IMR-90 (cell line): Measurements from ENCODE around the gene OTULINL. TPM values are rescaled to one million over a fixed set of nuclear protein-coding genes. Genes with fewer than 3 reads are reported as not detected.

Experiments
- ATAC-seq: fragments of 200-7000 bp; cut with Tn5 transposase; 2 replicates; pipeline ENCODE4 v1.9.1; 2020; ENCODE audit warnings: low read depth, mild to moderate bottlenecking, moderate library complexity
- BruUV-seq: library from RNA; stranded (reverse); fragments of 400-500 nt; replicated peaks from 2 replicates; lab custom pipeline; 2021; lab: Mats Ljungman, UMichigan
- CTCF ChIA-PET: fragments of 300-600 bp; formaldehyde crosslinking; extraction: SDS; loops from one replicate; lab custom pipeline; 2021; ENCODE audit warnings: antibody characterized with exemption; lab: Yijun Ruan, JAX
- POLR2A ChIA-PET: fragments of 300-600 bp; sonication (Branson Sonifier 250); formaldehyde crosslinking; loops from one replicate; lab custom pipeline; 2022; ENCODE audit warnings: antibody characterized with exemption; ENCODE audit not compliant: unreplicated experiment; lab: Charles Lee
- DNase-seq: peaks from one replicate; pipeline ENCODE4 v3.0.0; 2013
- H2AFZ ChIP-seq: replicated peaks from 2 replicates; pipeline ENCODE3; 2013; ENCODE audit warnings: low read length, mild to moderate bottlenecking; ENCODE audit not compliant: poor library complexity
- H2AK5ac ChIP-seq: 2 replicates; pipeline ENCODE4 v1.6.1; 2013; ENCODE audit warnings: low read depth, low read length, inconsistent platforms
- H2AK9ac ChIP-seq: replicated peaks from 2 replicates; pipeline ENCODE3; 2013; ENCODE audit warnings: mild to moderate bottlenecking, low read depth, low read length, moderate library complexity; ENCODE audit not compliant: poor library complexity
- H2BK120ac ChIP-seq: 2 replicates; pipeline ENCODE4 v1.6.1; 2013; ENCODE audit warnings: low read depth, low read length, inconsistent platforms
- H2BK15ac ChIP-seq: 3 replicates; pipeline ENCODE4 v1.6.1; 2013; ENCODE audit warnings: low read depth, low read length, inconsistent platforms
- H2BK20ac ChIP-seq: 2 replicates; pipeline ENCODE4 v1.6.1; 2013; ENCODE audit warnings: low read depth, mild to moderate bottlenecking, inconsistent platforms, low read length, moderate library complexity
- H2BK5ac ChIP-seq: 2 replicates; pipeline ENCODE4 v1.6.1; 2013; ENCODE audit warnings: mild to moderate bottlenecking, low read depth, low read length, inconsistent platforms; ENCODE audit not compliant: poor library complexity, severe bottlenecking
- H3K14ac ChIP-seq: replicated peaks from 2 replicates; pipeline ENCODE4 v1.6.1; 2013; ENCODE audit warnings: low read depth, low read length, inconsistent platforms
- H3K18ac ChIP-seq: 2 replicates; pipeline ENCODE4 v1.6.1; 2013; ENCODE audit warnings: low read depth, low read length, control low read depth
- H3K23ac ChIP-seq: 2 replicates; pipeline ENCODE4 v1.6.1; 2013; ENCODE audit warnings: low read depth, low read length, inconsistent platforms
- H3K27ac ChIP-seq: 2 replicates; pipeline ENCODE4 v1.5.1; 2013; ENCODE audit warnings: mild to moderate bottlenecking, control low read depth, low read length; ENCODE audit not compliant: insufficient read depth
- H3K27me3 ChIP-seq: 2 replicates; pipeline ENCODE4 v1.6.1; 2013; ENCODE audit warnings: low read length; ENCODE audit not compliant: control insufficient read depth, insufficient read depth
- H3K36me3 ChIP-seq: 2 replicates; pipeline ENCODE4 v1.6.1; 2013; ENCODE audit warnings: low read length, mixed read lengths; ENCODE audit not compliant: control insufficient read depth, insufficient read depth
- H3K4ac ChIP-seq: 2 replicates; pipeline ENCODE4 v1.6.1; 2013; ENCODE audit warnings: low read depth, low read length, inconsistent platforms
- H3K4me1 ChIP-seq: 2 replicates; pipeline ENCODE4 v1.6.1; 2013; ENCODE audit warnings: low read length, mixed read lengths; ENCODE audit not compliant: control insufficient read depth, insufficient read depth
- H3K4me2 ChIP-seq: 2 replicates; pipeline ENCODE4 v1.6.1; 2013; ENCODE audit warnings: low read depth, mild to moderate bottlenecking, control low read depth, low read length, moderate library complexity
- H3K4me3 ChIP-seq: 2 replicates; pipeline ENCODE4 v1.5.1; 2013; ENCODE audit warnings: low read depth, mild to moderate bottlenecking, control low read depth, low read length, moderate library complexity; ENCODE audit not compliant: insufficient read depth
- H3K56ac ChIP-seq: 2 replicates; pipeline ENCODE4 v1.6.1; 2013; ENCODE audit warnings: low read length, inconsistent platforms; ENCODE audit not compliant: insufficient read depth; ENCODE audit errors: extremely low read depth
- H3K79me1 ChIP-seq, 2 experiments: 2 replicates each; pipeline ENCODE4 v1.6.1; 2013; ENCODE audit warnings: low read length in 2 of 2, inconsistent platforms in 1 of 2, low read depth in 1 of 2
- H3K9ac ChIP-seq: 2 replicates; pipeline ENCODE4 v1.6.1; 2013; ENCODE audit warnings: low read depth, low read length, control low read depth
- H3K9me1 ChIP-seq: 2 replicates; pipeline ENCODE4 v1.6.1; 2013; ENCODE audit warnings: low read length, inconsistent platforms; ENCODE audit not compliant: insufficient read depth
- H3K9me3 ChIP-seq: 2 replicates; pipeline ENCODE4 v1.6.1; 2013; ENCODE audit warnings: low read length; ENCODE audit not compliant: control insufficient read depth, insufficient read depth
- H4K20me1 ChIP-seq: 2 replicates; pipeline ENCODE4 v1.6.1; 2013; ENCODE audit warnings: low read length, inconsistent platforms; ENCODE audit not compliant: insufficient read depth
- H4K5ac ChIP-seq: 2 replicates; pipeline ENCODE4 v1.6.1; 2013; ENCODE audit warnings: mild to moderate bottlenecking, low read depth, low read length, control low read depth
- H4K8ac ChIP-seq, 2 experiments: 2 replicates each; pipeline ENCODE4 v1.6.1; 2013; ENCODE audit warnings: low read depth in 2 of 2, low read length in 2 of 2, control low read depth in 1 of 2, inconsistent platforms in 1 of 2
- H4K91ac ChIP-seq: 2 replicates; pipeline ENCODE4 v1.6.1; 2013; ENCODE audit warnings: low read depth, low read length, inconsistent platforms; ENCODE audit not compliant: insufficient read depth
- BHLHE40 ChIP-seq: fragments of 150-350 bp; IDR thresholded peaks from 2 replicates; pipeline ENCODE4 v1.6.1; 2016; ENCODE audit warnings: mild to moderate bottlenecking, low read depth, low read length
- CEBPB ChIP-seq: IDR thresholded peaks from 2 replicates; pipeline ENCODE4 v1.6.1; 2012; ENCODE audit warnings: low read depth, low read length, improper control_type of control experiment
- CHD1 ChIP-seq: IDR thresholded peaks from 2 replicates; pipeline ENCODE4 v1.6.1; 2012; ENCODE audit warnings: low read depth, low read length, improper control_type of control experiment
- ELK1 ChIP-seq: fragments of 150-350 bp; IDR thresholded peaks from 2 replicates; pipeline ENCODE4 v1.6.1; 2016; ENCODE audit warnings: low read depth, mild to moderate bottlenecking, low read length, moderate library complexity, borderline replicate concordance
- FOS ChIP-seq: fragments of 150-350 bp; IDR thresholded peaks from 2 replicates; pipeline ENCODE4 v1.6.1; 2016; ENCODE audit warnings: low read depth, low read length
- MAFK ChIP-seq: IDR thresholded peaks from 2 replicates; pipeline ENCODE4 v1.6.1; 2012; ENCODE audit warnings: low read depth, low read length, improper control_type of control experiment
- MAZ ChIP-seq: IDR thresholded peaks from 2 replicates; pipeline ENCODE4 v1.6.1; 2012; ENCODE audit warnings: low read depth, mild to moderate bottlenecking, low read length, improper control_type of control experiment, moderate library complexity, borderline replicate concordance
- MXI1 ChIP-seq: IDR thresholded peaks from 2 replicates; pipeline ENCODE4 v1.6.1; 2012; ENCODE audit warnings: low read depth, mild to moderate bottlenecking, low read length, moderate library complexity, borderline replicate concordance
- NFE2L2 ChIP-seq: fragments of 150-350 bp; IDR thresholded peaks from 2 replicates; pipeline ENCODE4 v1.6.1; 2016; ENCODE audit warnings: low read depth, mild to moderate bottlenecking, low read length
- POLR2A ChIP-seq: IDR thresholded peaks from 2 replicates; pipeline ENCODE4 v1.6.1; 2012; ENCODE audit warnings: mild to moderate bottlenecking, low read depth, low read length
- RAD21 ChIP-seq: IDR thresholded peaks from 2 replicates; pipeline ENCODE4 v1.6.1; 2012; ENCODE audit warnings: low read length, improper control_type of control experiment
- RCOR1 ChIP-seq: IDR thresholded peaks from 2 replicates; pipeline ENCODE4 v1.6.1; 2012; ENCODE audit warnings: mild to moderate bottlenecking, low read length, improper control_type of control experiment; ENCODE audit not compliant: insufficient replicate concordance
- RFX5 ChIP-seq: IDR thresholded peaks from 2 replicates; pipeline ENCODE4 v1.8.0; 2012; ENCODE audit warnings: low read depth, mild to moderate bottlenecking, low read length, moderate library complexity
- SMC3 ChIP-seq: fragments of 150-350 bp; IDR thresholded peaks from 2 replicates; pipeline ENCODE4 v1.6.1; 2016; ENCODE audit warnings: low read depth, mild to moderate bottlenecking, antibody characterized with exemption, low read length, moderate library complexity
- USF2 ChIP-seq: fragments of 150-350 bp; IDR thresholded peaks from 2 replicates; pipeline ENCODE4 v1.6.1; 2017; ENCODE audit warnings: mild to moderate bottlenecking, antibody characterized with exemption, low read length, low read depth
- WGBS, 2 experiments: methylation state at CpG; one replicate each; pipeline versions ENCODE4 v1.1.5 to v1.1.7; 2013; ENCODE audit warnings: missing lambda C conversion rate in 2 of 2; ENCODE audit not compliant: insufficient read length in 1 of 2; ENCODE audit errors: extremely low coverage in 2 of 2; 5-methylcytosine and 5-hydroxymethylcytosine counted together
- dilution Hi-C: fragments of 300-500 bp; cut with HindIII; formaldehyde crosslinking; loops from one replicate; pipeline ENCODE4 v1.14.3; 2018; ENCODE audit warnings: low sequenced_read_pairs; ENCODE audit not compliant: unreplicated experiment
- in situ Hi-C: fragments of 300-500 bp; cut with MboI; formaldehyde crosslinking; loops from 3 replicates; pipeline ENCODE4 v1.14.3; 2019; ENCODE audit warnings: low sequenced_read_pairs, inconsistent platforms, mixed read lengths
- intact Hi-C: fragments of 100-400 bp; cut with micrococcal nuclease; formaldehyde crosslinking; loops from 2 replicates; pipeline ENCODE4 v1.10.0; 2022
- polyA plus RNA-seq, 3 experiments: library from polyadenylated mRNA; depleted of rRNA; stranded (reverse); fragments of >200 nt; gene quantifications; 2 replicates each; pipeline ENCODE4 v1.2.3, GENCODE V29; 2012; ENCODE audit warnings: low replicate concordance in 1 of 3
- total RNA-seq: library from RNA; depleted of rRNA; stranded (reverse); fragments of >200 nt; gene quantifications from 2 replicates; pipeline ENCODE4 v1.2.3, GENCODE V29; 2012
- TF ChIP-seq, protein P1 (sequence below): conservative IDR thresholded peaks from 2 replicates; pipeline ENCODE4 v1.5.1; 2012; ENCODE audit warnings: mild to moderate bottlenecking, low read depth, low read length, improper control_type of control experiment

Gene OTULINL
- total and polyA plus RNA-seq, 2 of the 4 experiments (the other 2 are of a cell fraction) = 0.09 to 0.18 TPM

DNA sequence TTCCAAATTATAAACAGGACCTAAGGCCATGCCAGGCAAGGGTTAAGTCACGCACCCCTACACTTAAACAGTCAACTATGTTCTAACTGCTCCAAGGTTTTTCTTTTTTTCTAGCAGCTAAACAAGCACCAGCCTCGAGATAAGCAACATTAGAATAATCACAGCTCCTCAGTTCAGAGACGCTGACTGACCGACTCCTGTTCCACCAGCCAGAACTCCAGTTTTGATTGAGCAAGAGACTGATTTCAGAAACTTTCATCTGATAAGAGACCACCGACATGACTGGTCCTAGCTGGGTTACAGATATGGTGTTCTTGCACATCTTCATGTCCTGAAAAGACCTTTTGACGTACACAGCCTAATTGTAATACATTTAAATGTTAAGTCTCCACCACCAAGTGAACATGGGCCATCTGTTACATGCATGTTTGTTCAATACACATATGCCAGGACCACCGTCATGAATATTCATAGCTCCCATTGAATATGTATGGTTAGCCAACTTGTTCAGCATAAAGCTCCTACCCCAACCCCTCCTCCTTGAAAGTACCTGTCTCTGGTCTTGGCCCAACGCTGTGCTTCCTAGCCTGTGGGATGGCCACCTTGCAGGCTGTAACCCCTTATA is 23.7 kb upstream of the OTULINL start:
- no peak overlapping the region for H3K4ac ChIP-seq
- no peak overlapping the region for H2AK9ac ChIP-seq
- H3K9ac ChIP-seq = no peak overlapping the region
- no peaks in the 10 kb centered on the region for H3K9me3 ChIP-seq
- no peak overlapping the region for H4K91ac ChIP-seq
- no peak overlapping the region for H3K14ac ChIP-seq
- no peak overlapping the region for H3K56ac ChIP-seq
- H4K20me1 ChIP-seq = no peaks in the 10 kb centered on the region
- H3K9me1 ChIP-seq = no peaks in the 10 kb centered on the region
- no peak overlapping the region for H2BK5ac ChIP-seq
- no peak overlapping the region for H3K4me2 ChIP-seq
- no TSS peak for BruUV-seq
- dilution Hi-C loops = no loop called here
- H3K4me1 ChIP-seq = no peaks in the 10 kb centered on the region
- 53% methylated on average over 3 of the region's 8 CpGs; no CpG with 5 or more reads in 1 of the 2 experiments for WGBS, 2 experiments
- H2BK120ac ChIP-seq = no peak overlapping the region
- H2AK5ac ChIP-seq = no peak overlapping the region
- no peak overlapping the region for H3K4me3 ChIP-seq
- H4K5ac ChIP-seq = no peak overlapping the region
- DNase-seq (no peak), ATAC-seq (no peak; the same call in 1 of the 2 replicates)
- no peaks in the 10 kb centered on the region for H3K36me3 ChIP-seq
- H3K23ac ChIP-seq = no peak overlapping the region
- H2BK15ac ChIP-seq = no peak overlapping the region
- intact Hi-C loops = no loop called here
- no peak overlapping the region for H3K18ac ChIP-seq
- TF ChIP-seq SMC3 (no peak), RFX5 (no peak), RAD21 (no peak), RCOR1 (no peak), FOS (no peak), USF2 (no peak), CEBPB (no peak), POLR2A (no peak), MAZ (no peak), NFE2L2 (no peak), CHD1 (no peak), MXI1 (no peak), BHLHE40 (no peak), ELK1 (no peak), MAFK (no peak)
- TF ChIP-seq, protein P1, sequence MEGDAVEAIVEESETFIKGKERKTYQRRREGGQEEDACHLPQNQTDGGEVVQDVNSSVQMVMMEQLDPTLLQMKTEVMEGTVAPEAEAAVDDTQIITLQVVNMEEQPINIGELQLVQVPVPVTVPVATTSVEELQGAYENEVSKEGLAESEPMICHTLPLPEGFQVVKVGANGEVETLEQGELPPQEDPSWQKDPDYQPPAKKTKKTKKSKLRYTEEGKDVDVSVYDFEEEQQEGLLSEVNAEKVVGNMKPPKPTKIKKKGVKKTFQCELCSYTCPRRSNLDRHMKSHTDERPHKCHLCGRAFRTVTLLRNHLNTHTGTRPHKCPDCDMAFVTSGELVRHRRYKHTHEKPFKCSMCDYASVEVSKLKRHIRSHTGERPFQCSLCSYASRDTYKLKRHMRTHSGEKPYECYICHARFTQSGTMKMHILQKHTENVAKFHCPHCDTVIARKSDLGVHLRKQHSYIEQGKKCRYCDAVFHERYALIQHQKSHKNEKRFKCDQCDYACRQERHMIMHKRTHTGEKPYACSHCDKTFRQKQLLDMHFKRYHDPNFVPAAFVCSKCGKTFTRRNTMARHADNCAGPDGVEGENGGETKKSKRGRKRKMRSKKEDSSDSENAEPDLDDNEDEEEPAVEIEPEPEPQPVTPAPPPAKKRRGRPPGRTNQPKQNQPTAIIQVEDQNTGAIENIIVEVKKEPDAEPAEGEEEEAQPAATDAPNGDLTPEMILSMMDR = no peak
- peaks cover 34% of the 10 kb centered on the region for H3K27me3 ChIP-seq
- ChIA-PET CTCF (no interaction called here), POLR2A (no interaction called here)
- no peak overlapping the region for H2AFZ ChIP-seq
- no peak overlapping the region for H3K27ac ChIP-seq
- in situ Hi-C loops = no loop called here
- H4K8ac ChIP-seq = no peak overlapping the region
- H3K79me1 ChIP-seq = no peaks in the 10 kb centered on the region
- H2BK20ac ChIP-seq = no peak overlapping the region
